ENCODE data around the gene LIN54. TPM values are rescaled to one million over a fixed set of nuclear protein-coding genes. Genes with fewer than 3 reads are reported as not detected.

The LIN54 gene
- polyA plus RNA-seq, 2 of the 4 experiments (the other 2 are of a cell fraction): 6.7 to 12.7 TPM

DNA sequence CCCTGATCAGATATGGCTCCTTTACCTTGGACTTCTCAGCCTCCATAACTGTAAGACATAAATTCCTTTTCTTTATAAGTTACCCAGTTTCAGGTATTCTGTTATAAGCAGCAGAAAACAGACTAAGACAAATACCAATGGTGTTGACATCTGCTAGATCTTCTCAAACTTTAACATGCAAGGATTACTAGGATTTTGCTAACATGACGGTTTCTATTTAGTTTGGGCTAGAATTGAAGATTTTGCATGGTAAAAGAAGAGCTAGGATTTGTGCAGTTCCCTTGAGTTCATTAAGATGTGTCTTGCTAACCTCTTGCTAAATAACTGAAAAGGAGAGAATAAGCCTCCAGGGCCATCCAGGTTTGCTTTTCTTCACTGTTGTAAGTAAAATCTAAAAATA lies 19.1 kb upstream of the LIN54 start:
- TF ChIP-seq, protein P1, sequence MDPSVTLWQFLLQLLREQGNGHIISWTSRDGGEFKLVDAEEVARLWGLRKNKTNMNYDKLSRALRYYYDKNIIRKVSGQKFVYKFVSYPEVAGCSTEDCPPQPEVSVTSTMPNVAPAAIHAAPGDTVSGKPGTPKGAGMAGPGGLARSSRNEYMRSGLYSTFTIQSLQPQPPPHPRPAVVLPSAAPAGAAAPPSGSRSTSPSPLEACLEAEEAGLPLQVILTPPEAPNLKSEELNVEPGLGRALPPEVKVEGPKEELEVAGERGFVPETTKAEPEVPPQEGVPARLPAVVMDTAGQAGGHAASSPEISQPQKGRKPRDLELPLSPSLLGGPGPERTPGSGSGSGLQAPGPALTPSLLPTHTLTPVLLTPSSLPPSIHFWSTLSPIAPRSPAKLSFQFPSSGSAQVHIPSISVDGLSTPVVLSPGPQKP (IDR thresholded peaks at IDR 0.05; ENCODE audit: low read depth, low read length): no peak
- TF ChIP-seq SMC3 (IDR thresholded peaks at IDR 0.05): no peak
- no peak for TF ChIP-seq PHF8 (IDR thresholded peaks at IDR 0.05; ENCODE audit: borderline replicate concordance, low read depth)
- no peak for TF ChIP-seq MAZ (IDR thresholded peaks at IDR 0.05; ENCODE audit: borderline replicate concordance, low read depth, low read length)
- no peak for TF ChIP-seq POLR2AphosphoS2 (conservative IDR thresholded peaks at IDR 0.05; ENCODE audit: low read length)
- TF ChIP-seq, protein P2, sequence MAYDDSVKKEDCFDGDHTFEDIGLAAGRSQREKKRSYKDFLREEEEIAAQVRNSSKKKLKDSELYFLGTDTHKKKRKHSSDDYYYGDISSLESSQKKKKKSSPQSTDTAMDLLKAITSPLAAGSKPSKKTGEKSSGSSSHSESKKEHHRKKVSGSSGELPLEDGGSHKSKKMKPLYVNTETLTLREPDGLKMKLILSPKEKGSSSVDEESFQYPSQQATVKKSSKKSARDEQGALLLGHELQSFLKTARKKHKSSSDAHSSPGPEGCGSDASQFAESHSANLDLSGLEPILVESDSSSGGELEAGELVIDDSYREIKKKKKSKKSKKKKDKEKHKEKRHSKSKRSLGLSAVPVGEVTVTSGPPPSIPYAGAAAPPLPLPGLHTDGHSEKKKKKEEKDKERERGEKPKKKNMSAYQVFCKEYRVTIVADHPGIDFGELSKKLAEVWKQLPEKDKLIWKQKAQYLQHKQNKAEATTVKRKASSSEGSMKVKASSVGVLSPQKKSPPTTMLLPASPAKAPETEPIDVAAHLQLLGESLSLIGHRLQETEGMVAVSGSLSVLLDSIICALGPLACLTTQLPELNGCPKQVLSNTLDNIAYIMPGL (CRISPR knock-in tag; IDR thresholded peaks at IDR 0.05; ENCODE audit: borderline replicate concordance): no peak
- no peak for TF ChIP-seq BHLHE40 (IDR thresholded peaks at IDR 0.05; ENCODE audit: low read depth, low read length)
- TF ChIP-seq RNF2 (IDR thresholded peaks at IDR 0.05; ENCODE audit: borderline replicate concordance, low read depth): no peak
- TF ChIP-seq CEBPB (IDR thresholded peaks at IDR 0.05): no peak
- TF ChIP-seq NR3C1 (IDR thresholded peaks at IDR 0.05): no peak
- no peak for TF ChIP-seq RARB (CRISPR knock-in tag; IDR thresholded peaks at IDR 0.05)
- no peak for TF ChIP-seq EHF (CRISPR knock-in tag; IDR thresholded peaks at IDR 0.05)
- TF ChIP-seq, protein P3, sequence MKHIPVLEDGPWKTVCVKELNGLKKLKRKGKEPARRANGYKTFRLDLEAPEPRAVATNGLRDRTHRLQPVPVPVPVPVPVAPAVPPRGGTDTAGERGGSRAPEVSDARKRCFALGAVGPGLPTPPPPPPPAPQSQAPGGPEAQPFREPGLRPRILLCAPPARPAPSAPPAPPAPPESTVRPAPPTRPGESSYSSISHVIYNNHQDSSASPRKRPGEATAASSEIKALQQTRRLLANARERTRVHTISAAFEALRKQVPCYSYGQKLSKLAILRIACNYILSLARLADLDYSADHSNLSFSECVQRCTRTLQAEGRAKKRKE (CRISPR knock-in tag; IDR thresholded peaks at IDR 0.05; ENCODE audit: low read depth): no peak
- TF ChIP-seq HEYL (CRISPR knock-in tag; IDR thresholded peaks at IDR 0.05): no peak
- no peak for TF ChIP-seq ESRRA (IDR thresholded peaks at IDR 0.05; ENCODE audit: borderline replicate concordance, low read length)
- TF ChIP-seq HOXB13 (CRISPR knock-in tag; IDR thresholded peaks at IDR 0.05; ENCODE audit: low read depth): no peak
- TF ChIP-seq ZFP36 (IDR thresholded peaks at IDR 0.05; ENCODE audit: borderline replicate concordance, partially characterized antibody): no peak
- TF ChIP-seq, protein P4, sequence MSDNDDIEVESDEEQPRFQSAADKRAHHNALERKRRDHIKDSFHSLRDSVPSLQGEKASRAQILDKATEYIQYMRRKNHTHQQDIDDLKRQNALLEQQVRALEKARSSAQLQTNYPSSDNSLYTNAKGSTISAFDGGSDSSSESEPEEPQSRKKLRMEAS (IDR thresholded peaks at IDR 0.05): no peak
- no peak for TF ChIP-seq NFE2L2 (conservative IDR thresholded peaks at IDR 0.05; ENCODE audit: low read length)
- TF ChIP-seq MYC (IDR thresholded peaks at IDR 0.05; ENCODE audit: borderline replicate concordance, low read length): no peak
- Histone ChIP-seq H3K4me3 (no peak overlapping the region), H3K4me2 (no peak overlapping the region), H3K4me1 (no peaks in the 10 kb centered on the region), H3K27ac (no peak overlapping the region), H3K9me3 (peaks cover 10% of the 10 kb centered on the region)
- DNase-seq (ENCODE audit: low read depth in 1 of 2, low spot score in 1 of 2) (no peak), FAIRE-seq (no peak), ATAC-seq (no peak)
- WGBS (ENCODE audit: missing lambda C conversion rate): 69% methylated on average over 1 of the region's 1 CpG
- CTCF ChIA-PET: interaction anchor here (1.2 kb wide), 1 partner anchor 11 kb away, joined by 3 read pairs; no protein-coding TSS in a partner anchor
- POLR2A ChIA-PET: no interaction called here

DNA sequence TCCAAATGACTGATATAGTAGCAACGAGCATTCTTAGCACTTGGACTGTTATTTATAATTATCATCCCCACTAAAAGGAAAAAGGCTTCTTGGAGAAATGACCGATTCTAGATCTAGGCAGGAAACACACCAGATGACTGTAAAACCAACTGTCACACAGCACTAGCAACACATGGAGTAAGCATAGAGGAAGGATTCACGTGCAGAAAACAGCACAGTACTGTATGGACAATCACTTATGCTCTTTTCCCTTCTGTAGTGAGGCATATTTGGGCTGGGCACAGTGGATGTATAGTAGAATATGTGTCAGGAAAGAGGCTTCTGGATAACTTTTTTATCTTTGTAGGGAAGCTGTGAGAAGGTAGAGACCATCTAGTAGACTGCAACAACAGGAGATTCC lies 18.4 kb upstream of the LIN54 start:
- Histone ChIP-seq H3K4me1 (no peaks in the 10 kb centered on the region), H3K27ac (no peak overlapping the region), H3K9me3 (peaks cover 17% of the 10 kb centered on the region), H3K4me3 (no peak overlapping the region), H3K4me2 (no peak overlapping the region)
- FAIRE-seq (no peak), ATAC-seq (no peak), DNase-seq (ENCODE audit: low read depth in 1 of 2, low spot score in 1 of 2) (no peak)
- 6% methylated on average over 3 of the region's 3 CpGs for WGBS (ENCODE audit: missing lambda C conversion rate)
- ChIA-PET CTCF (no interaction called here), POLR2A (no interaction called here)
- no peak for TF ChIP-seq HOXA7 (CRISPR knock-in tag; IDR thresholded peaks at IDR 0.05)
- TF ChIP-seq ZFP36 (IDR thresholded peaks at IDR 0.05; ENCODE audit: borderline replicate concordance, partially characterized antibody): no peak
- TF ChIP-seq TFCP2L1 (CRISPR knock-in tag; IDR thresholded peaks at IDR 0.05): no peak
- no peak for TF ChIP-seq RARB (CRISPR knock-in tag; IDR thresholded peaks at IDR 0.05)
- TF ChIP-seq CBX2 (IDR thresholded peaks at IDR 0.05; ENCODE audit: borderline replicate concordance, low read depth): no peak
- TF ChIP-seq, protein P1 (IDR thresholded peaks at IDR 0.05; ENCODE audit: low read depth, low read length): no peak
- no peak for TF ChIP-seq POLR2AphosphoS2 (conservative IDR thresholded peaks at IDR 0.05; ENCODE audit: low read length)
- TF ChIP-seq, protein P5, sequence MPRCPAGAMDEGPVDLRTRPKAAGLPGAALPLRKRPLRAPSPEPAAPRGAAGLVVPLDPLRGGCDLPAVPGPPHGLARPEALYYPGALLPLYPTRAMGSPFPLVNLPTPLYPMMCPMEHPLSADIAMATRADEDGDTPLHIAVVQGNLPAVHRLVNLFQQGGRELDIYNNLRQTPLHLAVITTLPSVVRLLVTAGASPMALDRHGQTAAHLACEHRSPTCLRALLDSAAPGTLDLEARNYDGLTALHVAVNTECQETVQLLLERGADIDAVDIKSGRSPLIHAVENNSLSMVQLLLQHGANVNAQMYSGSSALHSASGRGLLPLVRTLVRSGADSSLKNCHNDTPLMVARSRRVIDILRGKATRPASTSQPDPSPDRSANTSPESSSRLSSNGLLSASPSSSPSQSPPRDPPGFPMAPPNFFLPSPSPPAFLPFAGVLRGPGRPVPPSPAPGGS (IDR thresholded peaks at IDR 0.05): no peak
- TF ChIP-seq KDM5A (IDR thresholded peaks at IDR 0.05): no peak
- TF ChIP-seq PHF8 (IDR thresholded peaks at IDR 0.05; ENCODE audit: borderline replicate concordance, low read depth): no peak
- TF ChIP-seq, protein P6, sequence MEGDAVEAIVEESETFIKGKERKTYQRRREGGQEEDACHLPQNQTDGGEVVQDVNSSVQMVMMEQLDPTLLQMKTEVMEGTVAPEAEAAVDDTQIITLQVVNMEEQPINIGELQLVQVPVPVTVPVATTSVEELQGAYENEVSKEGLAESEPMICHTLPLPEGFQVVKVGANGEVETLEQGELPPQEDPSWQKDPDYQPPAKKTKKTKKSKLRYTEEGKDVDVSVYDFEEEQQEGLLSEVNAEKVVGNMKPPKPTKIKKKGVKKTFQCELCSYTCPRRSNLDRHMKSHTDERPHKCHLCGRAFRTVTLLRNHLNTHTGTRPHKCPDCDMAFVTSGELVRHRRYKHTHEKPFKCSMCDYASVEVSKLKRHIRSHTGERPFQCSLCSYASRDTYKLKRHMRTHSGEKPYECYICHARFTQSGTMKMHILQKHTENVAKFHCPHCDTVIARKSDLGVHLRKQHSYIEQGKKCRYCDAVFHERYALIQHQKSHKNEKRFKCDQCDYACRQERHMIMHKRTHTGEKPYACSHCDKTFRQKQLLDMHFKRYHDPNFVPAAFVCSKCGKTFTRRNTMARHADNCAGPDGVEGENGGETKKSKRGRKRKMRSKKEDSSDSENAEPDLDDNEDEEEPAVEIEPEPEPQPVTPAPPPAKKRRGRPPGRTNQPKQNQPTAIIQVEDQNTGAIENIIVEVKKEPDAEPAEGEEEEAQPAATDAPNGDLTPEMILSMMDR (IDR thresholded peaks at IDR 0.05): no peak
- TF ChIP-seq EHMT2 (IDR thresholded peaks at IDR 0.05; ENCODE audit: low read depth): no peak
